Myocyte (in vitro differentiated cells): ENCODE results near the gene SAMD8. TPM values are rescaled to one million over a fixed set of nuclear protein-coding genes. Genes with fewer than 3 reads are reported as not detected.
A peak's percentile ranks its signal among the peaks of the same experiment; 100 is the strongest.
"Not testable (repeated sequence)": the region's sequence is repeated elsewhere in the genome, so short reads cannot be mapped to it uniquely, and the experiment has no call there.

ENCODE experiments used
- DNase-seq: peaks from one replicate; pipeline ENCODE4 v3.0.0-alpha.2; 2012; ENCODE audit warnings: low read depth
- total RNA-seq: library from RNA; depleted of rRNA; stranded (reverse); fragments of >200 nt; gene quantifications from 2 replicates; pipeline ENCODE4 v1.2.3, GENCODE V29; 2014

The SAMD8 gene
- total RNA-seq, 1 donor from 2014 or later = 40.1 TPM

GRCh38 chr10:75137533-75138438 lies 26.3 kb downstream of the SAMD8 start:
- DNase-seq = peak; percentile 50

DNA sequence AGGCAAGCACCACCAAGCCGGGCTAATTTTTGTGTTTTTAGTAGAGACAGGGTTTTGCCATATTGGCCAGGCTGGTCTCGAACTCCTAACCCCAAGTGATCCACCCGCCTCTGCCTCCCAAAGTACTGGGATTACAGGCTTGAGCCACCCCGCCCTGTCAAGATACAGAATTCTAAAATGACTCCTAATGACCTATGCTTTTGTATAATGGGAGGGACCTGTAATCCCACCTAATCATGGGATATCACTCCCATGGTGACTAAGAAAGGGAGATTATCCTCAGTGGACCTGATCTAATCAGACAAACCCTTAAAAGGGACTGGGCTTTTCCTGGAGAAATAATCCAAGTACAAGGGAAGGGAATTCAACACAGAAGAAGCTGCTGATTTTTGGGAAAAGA lies 28.8 kb downstream of the SAMD8 start:
- DNase-seq = no peak

DNA sequence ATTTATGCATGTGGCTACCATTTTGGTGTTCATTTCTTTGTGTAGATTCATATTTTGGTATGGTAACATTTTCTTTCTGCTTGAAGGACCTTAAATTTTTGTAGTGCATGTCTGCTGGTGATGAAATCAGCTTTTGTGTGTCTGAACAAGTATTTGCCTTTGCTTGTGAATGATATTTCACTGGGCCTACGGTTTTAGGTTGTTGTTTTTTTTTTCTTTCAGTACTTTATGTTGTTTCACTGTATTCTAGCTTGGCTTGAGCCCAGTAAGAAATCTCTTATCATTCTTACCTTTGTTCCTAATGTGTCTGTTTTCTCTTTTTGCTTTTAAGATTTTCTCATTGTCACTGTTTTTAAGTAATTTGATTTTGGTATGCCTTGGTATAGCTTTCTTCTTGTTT lies 31.9 kb downstream of the SAMD8 start:
- no peak for DNase-seq

DNA sequence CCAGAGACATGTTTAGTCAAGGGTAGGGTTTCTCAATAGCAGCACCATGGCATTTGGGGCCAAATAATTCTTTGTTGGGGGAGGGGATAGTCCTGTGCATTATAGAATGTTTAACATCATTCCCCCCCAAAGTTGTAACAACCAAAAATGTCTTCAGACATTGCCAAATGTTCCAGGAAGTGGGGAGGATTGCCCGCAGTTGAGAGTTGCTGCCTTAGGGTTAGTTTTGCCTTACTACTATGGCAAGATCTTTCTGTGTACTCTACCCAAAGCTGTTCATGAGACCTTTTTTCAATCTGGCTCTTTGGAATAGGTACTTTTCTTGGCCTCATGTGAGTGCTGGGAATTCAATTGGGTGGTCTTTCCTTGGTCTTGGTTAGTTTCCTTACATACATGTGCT lies 34.1 kb downstream of the SAMD8 start:
- DNase-seq = no peak

DNA sequence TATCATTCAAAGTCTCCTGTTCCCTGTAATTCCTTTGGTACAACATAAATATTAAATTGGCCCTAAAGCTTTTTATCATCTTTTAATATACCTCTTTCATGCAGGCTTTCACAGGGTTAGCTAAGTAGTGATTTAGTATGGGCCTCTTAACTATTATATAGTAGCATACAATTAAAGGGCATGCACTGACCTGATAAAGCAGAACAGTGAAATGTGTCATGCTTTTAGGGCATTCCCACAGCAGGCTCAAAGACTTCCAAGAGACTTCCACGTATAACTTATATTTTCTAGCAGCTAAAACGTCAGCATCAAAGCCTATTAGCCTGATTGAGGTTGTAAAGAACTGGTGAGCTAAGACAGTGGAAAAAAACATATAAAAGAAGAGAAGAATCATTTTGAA lies 35.3 kb downstream of the SAMD8 start:
- DNase-seq = no peak

GRCh38 chr10:75150656-75151055 lies 39.2 kb downstream of the SAMD8 start:
- no peak for DNase-seq

- DNase-seq = peak; percentile 58
Measured at GRCh38 chr10:75159519-75159918, 48.1 kb downstream of the SAMD8 start.

GRCh38 chr10:75165684-75166622 lies 54.5 kb downstream of the SAMD8 start:
- peak; percentile 10 for DNase-seq

GRCh38 chr10:75166623-75166972 lies 55.1 kb downstream of the SAMD8 start:
- no peak for DNase-seq

- no peak for DNase-seq
Measured at GRCh38 chr10:75168275-75168674, 56.8 kb downstream of the SAMD8 start.

- DNase-seq = peak; percentile 72
Measured at GRCh38 chr10:75170215-75170614, 58.8 kb downstream of the SAMD8 start.

GRCh38 chr10:75175046-75175445 lies 63.6 kb downstream of the SAMD8 start:
- no peak for DNase-seq

DNA sequence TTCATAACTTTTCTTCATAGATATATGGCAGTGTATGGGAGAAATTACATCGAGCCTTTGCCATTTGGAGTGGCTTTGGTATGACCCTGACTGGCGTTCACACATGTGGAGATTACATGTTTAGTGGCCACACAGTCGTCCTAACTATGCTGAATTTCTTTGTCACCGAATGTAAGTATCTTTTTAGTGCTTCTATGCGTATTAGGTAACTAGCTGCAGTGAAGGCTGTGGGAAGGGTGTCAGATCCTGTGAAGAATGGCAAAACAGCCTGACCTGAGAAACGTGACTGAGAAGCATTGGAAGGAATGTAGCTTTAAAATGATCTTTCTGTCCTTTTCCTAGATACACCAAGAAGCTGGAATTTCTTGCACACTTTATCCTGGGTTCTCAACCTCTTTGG lies 64.6 kb downstream of the SAMD8 start:
- no peak for DNase-seq

- no peak for DNase-seq
Measured at GRCh38 chr10:75176736-75177135, 65.3 kb downstream of the SAMD8 start.

GRCh38 chr10:75179657-75180177 lies 68.3 kb downstream of the SAMD8 start:
- no peak for DNase-seq

GRCh38 chr10:75180592-75180991 lies 69.1 kb downstream of the SAMD8 start:
- DNase-seq = no peak

DNA sequence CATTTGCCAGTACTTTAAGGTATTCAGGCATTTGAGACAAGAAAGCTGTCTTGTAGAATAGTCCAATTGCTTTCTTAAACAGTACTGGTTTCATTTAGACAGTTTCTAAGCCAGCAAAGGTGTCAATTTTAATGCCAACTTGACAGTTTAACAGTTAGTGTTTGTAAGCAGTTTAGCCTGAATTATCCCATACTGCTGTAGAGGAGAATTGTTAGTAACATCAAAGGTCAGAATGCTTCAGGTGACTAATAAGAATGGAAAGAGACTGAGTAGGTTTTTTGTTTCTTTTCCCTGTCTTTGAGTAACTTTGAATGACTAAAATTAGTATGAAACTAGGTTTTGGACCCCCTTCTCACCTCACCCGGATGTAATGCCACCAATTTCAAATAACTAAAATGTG lies 69.6 kb downstream of the SAMD8 start:
- no peak for DNase-seq

DNA sequence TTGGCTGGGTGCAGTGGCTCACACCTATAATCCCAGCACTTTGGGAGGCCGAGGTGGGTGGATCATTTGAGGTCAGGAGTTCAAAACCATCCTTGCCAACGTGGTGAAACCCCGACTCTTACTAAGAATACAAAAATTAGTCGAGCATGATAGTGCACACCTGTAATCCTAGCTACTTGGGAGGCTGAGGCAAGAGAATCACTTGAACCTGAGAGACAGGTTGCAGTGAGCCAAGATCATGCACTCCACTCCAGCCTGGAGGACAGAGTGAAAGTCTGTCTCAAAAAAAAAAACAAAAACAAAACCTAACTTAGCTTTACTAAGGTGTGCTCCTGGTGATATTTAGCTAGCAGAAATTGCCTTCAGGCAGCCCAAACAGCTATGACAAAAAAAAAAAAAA lies 74.9 kb downstream of the SAMD8 start:
- DNase-seq = no peak

DNA sequence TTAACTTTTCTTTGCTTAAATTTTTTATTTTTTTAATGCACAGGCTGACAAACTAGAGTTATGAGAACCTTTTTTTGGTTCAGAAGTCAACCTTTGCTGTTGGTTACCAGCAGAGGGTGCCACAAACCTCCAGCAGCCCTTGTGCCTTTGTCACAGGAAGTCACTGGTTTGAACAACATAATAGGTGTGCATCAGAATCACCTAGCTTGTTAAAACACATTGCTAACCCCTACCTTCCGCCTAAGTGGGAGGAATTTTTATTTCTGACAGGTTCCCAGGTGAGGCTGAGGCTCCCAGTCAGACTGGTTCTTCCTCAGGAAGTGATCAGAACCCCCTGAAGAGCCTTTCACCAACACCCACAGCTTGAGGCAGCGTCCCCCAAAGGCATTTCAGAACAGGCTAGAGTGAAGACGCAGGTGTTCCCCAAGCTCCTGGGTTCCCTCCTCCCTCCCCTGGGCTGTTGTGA lies 76.5 kb downstream of the SAMD8 start:
- DNase-seq = peak; percentile 43

- not testable (repeated sequence) for DNase-seq
Measured at GRCh38 chr10:75188522-75188921, 77.1 kb downstream of the SAMD8 start.

DNA sequence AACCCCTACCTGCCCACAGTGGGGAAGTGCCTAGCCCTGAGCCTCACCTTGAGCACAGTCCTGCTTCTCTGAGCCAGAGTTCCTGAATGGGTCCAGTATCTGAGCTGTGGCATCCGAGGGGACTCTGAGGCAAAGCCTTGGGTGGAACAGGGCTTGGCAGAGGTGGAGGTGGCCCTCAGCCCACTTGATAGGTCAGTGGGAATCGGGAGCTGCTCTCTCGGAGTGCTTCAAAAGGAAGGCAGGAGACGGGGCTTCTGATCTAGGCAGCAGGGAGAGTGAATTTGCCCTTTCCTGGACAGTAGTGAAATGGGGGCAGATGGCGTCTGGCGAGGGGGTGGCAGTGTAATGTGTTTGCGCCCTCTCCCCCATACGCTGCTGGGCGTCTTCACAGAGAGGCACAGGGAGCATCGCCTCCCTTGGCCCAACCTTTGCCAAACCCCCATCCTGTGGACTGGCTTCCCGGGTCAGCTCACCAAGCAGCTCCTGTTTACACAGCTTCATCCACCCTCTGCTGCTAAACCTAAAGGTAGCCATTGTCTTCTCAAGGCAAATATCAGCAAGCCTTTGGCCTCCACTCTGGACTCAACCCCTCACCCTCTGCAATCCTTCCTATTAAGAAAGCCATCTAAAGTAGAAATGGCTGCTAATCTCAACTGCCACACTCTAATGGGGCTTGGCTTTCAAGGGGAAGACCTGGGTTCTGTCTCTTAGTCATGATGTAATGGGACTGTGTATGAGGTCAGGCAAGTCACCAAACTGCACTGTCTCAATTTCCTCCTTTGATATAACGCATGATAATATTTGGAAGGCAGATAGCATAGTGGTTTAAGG lies 78.0 kb downstream of the SAMD8 start:
- DNase-seq = no peak
